ENCODE results near the gene NPAS2.

The NPAS2 gene

DNA sequence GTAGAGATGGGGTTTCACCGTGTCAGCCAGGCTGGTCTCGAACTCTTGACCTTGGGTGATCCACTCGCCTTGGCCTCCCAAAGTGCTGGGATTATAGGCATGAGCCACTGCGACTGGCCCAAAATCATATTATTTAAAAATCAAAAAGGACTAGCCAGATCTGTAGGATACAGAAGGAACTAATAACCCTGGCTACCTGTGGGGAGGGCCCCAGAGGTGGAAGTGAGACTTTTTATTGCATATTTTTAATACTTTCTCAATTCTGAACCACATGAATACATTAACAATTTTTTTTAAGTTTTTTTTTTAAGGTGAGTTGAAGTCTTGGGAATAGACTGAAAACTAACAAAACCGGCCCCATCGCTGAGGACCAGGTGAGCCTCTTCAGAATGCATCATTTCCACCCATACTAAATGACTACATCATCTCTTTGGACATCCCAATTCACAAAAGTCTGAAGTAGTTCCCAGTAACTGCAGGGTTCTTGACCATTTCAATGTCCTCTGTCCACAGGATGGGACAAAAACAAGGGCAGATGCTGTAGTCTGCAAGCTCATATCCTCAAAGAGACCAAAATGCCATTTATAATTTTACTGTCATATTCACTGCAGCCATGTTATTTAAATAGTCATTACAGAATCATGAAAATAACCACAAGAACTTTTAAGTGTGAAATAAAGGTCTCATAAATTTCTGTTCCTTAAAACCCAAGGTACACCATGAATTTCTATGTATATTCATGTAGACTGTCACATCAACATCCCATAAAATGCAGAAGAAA is 203.6 kb downstream of the NPAS2 start:
- H3K4me3 ChIP-seq (ENCODE audit: low read depth, low read length), result no peak overlapping the region
- TF ChIP-seq, protein P1, sequence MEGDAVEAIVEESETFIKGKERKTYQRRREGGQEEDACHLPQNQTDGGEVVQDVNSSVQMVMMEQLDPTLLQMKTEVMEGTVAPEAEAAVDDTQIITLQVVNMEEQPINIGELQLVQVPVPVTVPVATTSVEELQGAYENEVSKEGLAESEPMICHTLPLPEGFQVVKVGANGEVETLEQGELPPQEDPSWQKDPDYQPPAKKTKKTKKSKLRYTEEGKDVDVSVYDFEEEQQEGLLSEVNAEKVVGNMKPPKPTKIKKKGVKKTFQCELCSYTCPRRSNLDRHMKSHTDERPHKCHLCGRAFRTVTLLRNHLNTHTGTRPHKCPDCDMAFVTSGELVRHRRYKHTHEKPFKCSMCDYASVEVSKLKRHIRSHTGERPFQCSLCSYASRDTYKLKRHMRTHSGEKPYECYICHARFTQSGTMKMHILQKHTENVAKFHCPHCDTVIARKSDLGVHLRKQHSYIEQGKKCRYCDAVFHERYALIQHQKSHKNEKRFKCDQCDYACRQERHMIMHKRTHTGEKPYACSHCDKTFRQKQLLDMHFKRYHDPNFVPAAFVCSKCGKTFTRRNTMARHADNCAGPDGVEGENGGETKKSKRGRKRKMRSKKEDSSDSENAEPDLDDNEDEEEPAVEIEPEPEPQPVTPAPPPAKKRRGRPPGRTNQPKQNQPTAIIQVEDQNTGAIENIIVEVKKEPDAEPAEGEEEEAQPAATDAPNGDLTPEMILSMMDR (IDR thresholded peaks at IDR 0.05; ENCODE audit: control insufficient read depth, extremely low read depth, insufficient read depth), result no peak
- DNase-seq (ENCODE audit: low read depth), result no peak

DNA sequence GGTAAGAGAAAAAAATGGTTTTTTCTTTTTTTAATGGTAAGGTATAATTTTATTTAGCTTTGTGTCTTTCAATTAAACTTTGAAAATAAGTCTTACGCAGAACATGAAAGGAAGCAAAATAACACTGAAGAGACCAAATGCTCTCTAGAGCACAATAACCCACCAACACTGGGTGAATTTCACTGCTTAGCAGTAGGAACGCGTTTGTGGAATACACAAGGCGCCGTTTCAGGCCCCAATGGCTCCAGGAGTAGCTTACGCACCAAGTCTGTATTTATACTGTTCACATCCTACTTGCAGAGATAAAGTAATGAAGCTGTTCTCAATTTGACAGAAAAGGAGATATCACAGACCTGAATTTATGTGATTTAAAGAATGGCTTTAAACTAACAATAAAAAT is 205.6 kb downstream of the NPAS2 start:
- DNase-seq (ENCODE audit: low read depth), result no peak
- H3K4me3 ChIP-seq (ENCODE audit: low read depth, low read length), result no peak overlapping the region
- TF ChIP-seq, protein P1 (IDR thresholded peaks at IDR 0.05; ENCODE audit: control insufficient read depth, extremely low read depth, insufficient read depth), result no peak

DNA sequence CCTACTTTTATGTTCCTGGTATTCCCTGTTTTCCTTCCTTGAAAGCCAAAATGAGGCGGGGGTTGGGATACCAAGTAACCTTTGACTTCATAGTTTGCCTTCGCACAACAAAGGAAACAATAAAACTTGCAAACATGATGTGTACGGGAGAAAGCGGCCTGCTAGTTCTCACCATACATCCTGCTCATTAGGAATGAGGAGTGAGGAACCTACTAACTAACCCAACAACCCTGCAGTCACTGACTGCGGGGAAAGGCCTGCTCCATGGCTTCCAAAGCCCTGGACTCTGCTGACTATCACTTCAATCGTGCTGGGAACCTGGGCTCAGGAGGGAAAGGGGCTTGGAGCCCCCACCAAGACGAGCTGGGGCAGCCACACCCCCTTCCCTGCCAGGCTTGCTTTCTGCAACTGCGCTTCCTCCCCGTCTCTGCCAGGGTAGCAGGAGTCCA is 206.3 kb downstream of the NPAS2 start:
- TF ChIP-seq, protein P1 (IDR thresholded peaks at IDR 0.05; ENCODE audit: control insufficient read depth, extremely low read depth, insufficient read depth), result no peak
- H3K4me3 ChIP-seq (ENCODE audit: low read depth, low read length), result no peak overlapping the region
- DNase-seq (ENCODE audit: low read depth), result peak; percentile 63

DNA sequence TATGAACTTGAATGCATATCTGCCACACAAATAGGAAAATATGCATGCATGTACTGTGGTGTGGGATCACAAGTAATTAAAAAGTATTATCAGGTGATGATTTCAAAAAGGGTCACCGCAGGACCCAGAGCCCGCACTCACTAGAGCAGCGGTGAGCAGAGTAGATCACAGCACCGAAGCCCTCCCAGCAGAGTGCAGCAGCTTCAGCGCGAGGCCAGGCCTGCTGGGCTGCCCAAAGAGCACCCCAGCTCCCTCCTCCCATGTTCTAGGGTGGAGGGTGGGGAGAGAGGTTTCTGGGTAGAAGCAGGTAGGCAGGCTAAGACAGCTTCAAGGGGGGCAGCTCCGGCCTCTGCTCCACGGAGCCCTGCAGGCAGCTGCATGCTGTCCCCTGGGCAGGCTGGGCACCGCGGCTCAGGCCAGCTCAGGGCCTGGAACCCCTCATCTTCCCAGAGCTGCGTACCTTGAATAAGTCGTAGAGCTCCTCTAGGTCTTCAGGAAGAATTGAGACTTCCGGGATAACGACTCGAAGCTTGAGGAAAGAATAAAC is 207.1 kb downstream of the NPAS2 start:
- no peak overlapping the region for H3K4me3 ChIP-seq (ENCODE audit: low read depth, low read length)
- DNase-seq (ENCODE audit: low read depth), result no peak
- TF ChIP-seq, protein P1 (IDR thresholded peaks at IDR 0.05; ENCODE audit: control insufficient read depth, extremely low read depth, insufficient read depth), result no peak

DNA sequence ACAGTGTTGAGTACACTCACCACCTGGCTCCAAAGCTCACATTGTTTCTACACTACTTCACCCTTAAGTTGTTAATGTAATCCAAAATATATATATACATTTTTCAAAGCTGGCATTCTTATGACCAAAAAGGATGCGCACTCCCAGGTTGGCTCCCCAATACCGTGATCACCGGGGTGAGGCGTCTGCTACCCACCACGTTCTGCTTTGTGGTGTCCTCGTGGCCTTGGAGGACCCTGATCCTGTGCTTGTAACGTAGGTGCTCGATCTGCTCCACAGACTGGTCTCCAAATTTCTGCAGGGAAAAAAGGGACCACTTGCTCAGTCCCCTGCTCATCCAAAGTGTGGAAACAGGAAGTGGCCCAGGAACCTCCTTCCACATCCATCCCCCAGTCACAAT is 207.9 kb downstream of the NPAS2 start:
- H3K4me3 ChIP-seq (ENCODE audit: low read depth, low read length), result no peak overlapping the region
- no peak for DNase-seq (ENCODE audit: low read depth)
- TF ChIP-seq, protein P1 (IDR thresholded peaks at IDR 0.05; ENCODE audit: control insufficient read depth, extremely low read depth, insufficient read depth), result no peak

DNA sequence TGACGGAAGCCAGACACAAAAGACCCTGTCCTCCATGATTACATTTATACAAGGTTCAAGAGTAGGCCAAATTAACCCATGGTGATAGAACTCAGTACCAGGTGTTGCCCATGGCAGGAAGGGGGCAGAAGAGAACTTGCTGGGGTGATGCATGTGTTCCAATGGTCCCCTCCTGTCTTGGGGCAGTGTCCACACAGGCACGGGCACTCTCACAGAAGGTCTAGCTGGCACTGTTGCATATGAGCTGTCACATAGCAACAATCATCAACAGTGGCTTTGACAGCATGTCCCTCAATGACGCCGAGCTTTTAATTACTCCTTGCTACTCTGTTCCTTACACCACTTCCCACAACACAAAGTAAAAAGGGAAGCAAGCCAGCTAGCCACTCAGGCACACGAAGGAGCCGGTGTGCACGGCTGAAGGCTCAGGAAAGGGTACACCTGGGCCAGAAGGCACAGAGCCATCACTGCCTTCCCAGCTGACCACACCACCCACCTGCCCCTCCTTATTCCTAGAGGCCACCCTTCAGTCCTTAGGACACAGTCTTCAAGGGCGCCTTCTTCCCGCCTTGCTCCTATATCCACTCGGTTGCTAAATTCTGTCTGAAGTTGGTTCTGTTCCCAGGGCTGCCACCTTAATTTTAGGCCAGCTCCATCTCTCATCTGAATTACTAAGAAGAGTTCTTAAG is 211.1 kb downstream of the NPAS2 start:
- DNase-seq (ENCODE audit: low read depth), result no peak
- TF ChIP-seq, protein P1 (IDR thresholded peaks at IDR 0.05; ENCODE audit: control insufficient read depth, extremely low read depth, insufficient read depth), result no peak
- H3K4me3 ChIP-seq (ENCODE audit: low read depth, low read length), result no peak overlapping the region

Measured in LNCaP clone FGC (cell line).